Hematopoietic multipotent progenitor cell (in vitro differentiated cells): ENCODE measurements around the gene NOG. TPM values are rescaled to one million over a fixed set of nuclear protein-coding genes. Genes with fewer than 3 reads are reported as not detected.
A peak's percentile ranks its signal among the peaks of the same experiment; 100 is the strongest.

Experiments used
- DNase-seq, 3 donors: peaks; one replicate each; pipeline ENCODE4 v3.0.0-alpha.2; 2011 to 2015; ENCODE audit warnings: low read depth in 2 of 3, low spot score in 2 of 3
- total RNA-seq: library from RNA; depleted of rRNA; stranded (reverse); fragments of >200 nt; gene quantifications from one replicate; pipeline ENCODE4 v1.2.3, GENCODE V29; 2012

The NOG gene
- total RNA-seq = 67.9 TPM

DNA sequence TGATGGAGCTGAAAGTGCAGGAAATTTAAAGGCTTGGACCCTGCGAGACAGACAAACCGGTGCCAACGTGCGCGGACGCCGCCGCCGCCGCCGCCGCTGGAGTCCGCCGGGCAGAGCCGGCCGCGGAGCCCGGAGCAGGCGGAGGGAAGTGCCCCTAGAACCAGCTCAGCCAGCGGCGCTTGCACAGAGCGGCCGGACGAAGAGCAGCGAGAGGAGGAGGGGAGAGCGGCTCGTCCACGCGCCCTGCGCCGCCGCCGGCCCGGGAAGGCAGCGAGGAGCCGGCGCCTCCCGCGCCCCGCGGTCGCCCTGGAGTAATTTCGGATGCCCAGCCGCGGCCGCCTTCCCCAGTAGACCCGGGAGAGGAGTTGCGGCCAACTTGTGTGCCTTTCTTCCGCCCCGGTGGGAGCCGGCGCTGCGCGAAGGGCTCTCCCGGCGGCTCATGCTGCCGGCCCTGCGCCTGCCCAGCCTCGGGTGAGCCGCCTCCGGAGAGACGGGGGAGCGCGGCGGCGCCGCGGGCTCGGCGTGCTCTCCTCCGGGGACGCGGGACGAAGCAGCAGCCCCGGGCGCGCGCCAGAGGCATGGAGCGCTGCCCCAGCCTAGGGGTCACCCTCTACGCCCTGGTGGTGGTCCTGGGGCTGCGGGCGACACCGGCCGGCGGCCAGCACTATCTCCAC is at the start of gene NOG:
Gene NOG (plus strand): TSS at position 54 of the 674 bp plus-strand sequence. CDS start 525 bp downstream, at position 579.
- DNase-seq = peak in 1 of 3 donors; percentile 51

DNA sequence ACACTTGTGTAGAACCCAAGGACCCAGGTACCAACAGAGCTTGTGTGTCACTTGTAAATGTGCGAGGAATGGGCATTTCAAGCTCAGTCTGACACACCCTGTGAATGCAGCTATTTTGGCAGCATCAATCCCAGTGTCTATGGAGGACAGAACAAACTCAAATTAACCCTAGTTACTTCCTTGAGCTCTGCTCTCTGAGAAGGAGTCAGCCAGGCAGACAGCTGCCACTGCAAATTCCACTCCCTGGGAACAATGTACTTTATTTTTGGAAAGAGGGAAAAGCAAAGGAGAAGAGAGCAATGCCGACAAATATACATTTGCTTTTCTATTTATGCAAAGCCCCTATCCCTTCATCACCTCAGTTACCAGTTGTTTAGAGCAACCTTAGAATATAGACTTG is 48.4 kb upstream of the NOG start:
- no peak for DNase-seq

GRCh38 chr17:56545930-56546329 is 47.6 kb upstream of the NOG start:
- no peak for DNase-seq

- no peak for DNase-seq
Measured at GRCh38 chr17:56548661-56549060, 44.8 kb upstream of the NOG start.

- DNase-seq = no peak
Measured at GRCh38 chr17:56549501-56549900, 44.0 kb upstream of the NOG start.

DNA sequence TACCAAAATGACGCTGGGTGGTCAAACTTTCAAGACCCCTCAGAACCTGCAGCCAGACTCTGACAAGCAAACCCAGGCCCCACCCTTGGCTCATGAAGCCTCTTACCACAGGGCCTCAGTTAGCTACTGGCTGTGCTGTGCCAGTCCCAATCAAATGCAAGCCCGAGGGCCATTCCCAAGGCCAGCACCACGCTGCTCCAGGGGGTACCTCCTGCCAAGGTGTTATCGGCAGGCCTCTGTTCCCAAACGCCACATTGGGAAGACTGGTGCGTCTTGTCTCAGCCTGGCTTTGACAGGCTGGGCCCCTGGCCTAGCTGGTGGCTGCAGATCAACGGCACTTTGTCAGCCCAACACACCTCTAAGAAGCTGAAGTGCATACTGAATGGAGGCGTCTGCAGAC is 35.8 kb upstream of the NOG start:
- DNase-seq = no peak

GRCh38 chr17:56558088-56558487 is 35.4 kb upstream of the NOG start:
- DNase-seq = no peak

GRCh38 chr17:56570199-56570598 is 23.3 kb upstream of the NOG start:
- DNase-seq = no peak

DNA sequence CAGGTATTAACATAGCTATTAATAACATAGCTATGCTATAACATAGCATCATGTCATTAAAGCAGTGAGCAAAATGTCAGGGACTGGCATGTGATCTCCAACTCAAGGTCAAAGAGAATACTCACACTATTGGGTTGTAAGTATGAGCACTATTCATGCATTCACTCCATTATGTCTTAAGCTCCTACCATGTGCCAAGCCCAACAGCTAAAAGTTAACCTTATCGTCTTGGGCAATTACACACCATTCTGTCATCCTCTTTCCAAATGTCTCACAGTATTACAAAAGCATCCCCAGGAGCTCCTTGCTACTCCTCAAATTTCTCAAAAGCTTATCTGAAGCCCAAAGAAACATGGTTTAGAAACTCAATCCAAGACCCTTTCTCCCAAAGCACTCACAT is 22.0 kb upstream of the NOG start:
- DNase-seq = no peak

- no peak for DNase-seq
Measured at GRCh38 chr17:56577190-56577842, 16.2 kb upstream of the NOG start.

DNA sequence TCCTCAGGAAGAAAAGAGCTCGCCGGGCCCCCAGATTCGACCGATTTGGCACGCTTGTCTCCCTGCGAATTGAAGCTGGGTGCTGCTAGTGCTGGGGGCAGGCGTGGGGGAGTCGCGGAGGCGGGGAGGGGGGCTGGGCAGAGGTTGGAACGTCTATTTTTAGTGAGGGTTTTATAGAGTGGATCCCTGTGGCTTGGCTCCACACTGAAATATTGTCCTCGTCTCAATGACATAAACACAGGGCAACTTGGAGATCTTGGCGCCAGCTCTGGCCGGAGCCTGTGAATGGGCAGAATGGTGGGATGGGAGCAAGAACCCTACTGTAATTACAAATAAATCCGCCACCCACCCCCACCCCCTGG is 15.7 kb upstream of the NOG start:
- no peak for DNase-seq

- DNase-seq = no peak
Measured at GRCh38 chr17:56581635-56582627, 11.6 kb upstream of the NOG start.

DNA sequence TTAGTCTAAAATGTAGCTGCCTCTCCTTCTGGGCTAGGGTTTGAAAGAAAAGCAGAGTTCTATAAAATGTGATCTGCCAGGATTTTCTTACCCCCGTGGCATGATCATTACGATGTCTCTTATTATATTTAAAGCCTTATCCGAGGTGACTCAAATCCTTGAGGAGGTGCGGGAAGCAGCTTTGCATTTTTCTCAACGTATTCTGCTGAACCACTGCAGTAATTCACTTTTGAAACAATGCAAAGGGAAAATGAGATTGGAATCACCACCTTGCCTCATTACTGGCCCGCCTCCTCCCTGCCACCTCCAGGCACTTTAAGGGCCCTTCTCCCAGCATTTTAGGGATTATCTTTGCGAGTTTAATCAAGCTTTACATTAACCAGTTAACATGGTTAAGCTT is 9.7 kb upstream of the NOG start:
- DNase-seq = no peak

- DNase-seq = no peak
Measured at GRCh38 chr17:56587298-56587697, 6.2 kb upstream of the NOG start.

GRCh38 chr17:56592487-56593085 is 913 bp upstream of the NOG start:
- DNase-seq = peak; percentile 57 to 82 (median 69)

GRCh38 chr17:56593086-56593645 is 333 bp upstream of the NOG start:
- DNase-seq = peak in 2 of 3 donors; percentile 73 to 86

DNA sequence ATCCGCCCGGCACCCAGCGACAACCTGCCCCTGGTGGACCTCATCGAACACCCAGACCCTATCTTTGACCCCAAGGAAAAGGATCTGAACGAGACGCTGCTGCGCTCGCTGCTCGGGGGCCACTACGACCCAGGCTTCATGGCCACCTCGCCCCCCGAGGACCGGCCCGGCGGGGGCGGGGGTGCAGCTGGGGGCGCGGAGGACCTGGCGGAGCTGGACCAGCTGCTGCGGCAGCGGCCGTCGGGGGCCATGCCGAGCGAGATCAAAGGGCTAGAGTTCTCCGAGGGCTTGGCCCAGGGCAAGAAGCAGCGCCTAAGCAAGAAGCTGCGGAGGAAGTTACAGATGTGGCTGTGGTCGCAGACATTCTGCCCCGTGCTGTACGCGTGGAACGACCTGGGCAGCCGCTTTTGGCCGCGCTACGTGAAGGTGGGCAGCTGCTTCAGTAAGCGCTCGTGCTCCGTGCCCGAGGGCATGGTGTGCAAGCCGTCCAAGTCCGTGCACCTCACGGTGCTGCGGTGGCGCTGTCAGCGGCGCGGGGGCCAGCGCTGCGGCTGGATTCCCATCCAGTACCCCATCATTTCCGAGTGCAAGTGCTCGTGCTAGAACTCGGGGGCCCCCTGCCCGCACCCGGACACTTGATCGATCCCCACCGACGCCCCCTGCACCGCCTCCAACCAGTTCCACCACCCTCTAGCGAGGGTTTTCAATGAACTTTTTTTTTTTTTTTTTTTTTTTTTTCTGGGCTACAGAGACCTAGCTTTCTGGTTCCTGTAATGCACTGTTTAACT is 1.0 kb downstream of the NOG start:
- DNase-seq = peak in 2 of 3 donors; percentile 43 to 49

DNA sequence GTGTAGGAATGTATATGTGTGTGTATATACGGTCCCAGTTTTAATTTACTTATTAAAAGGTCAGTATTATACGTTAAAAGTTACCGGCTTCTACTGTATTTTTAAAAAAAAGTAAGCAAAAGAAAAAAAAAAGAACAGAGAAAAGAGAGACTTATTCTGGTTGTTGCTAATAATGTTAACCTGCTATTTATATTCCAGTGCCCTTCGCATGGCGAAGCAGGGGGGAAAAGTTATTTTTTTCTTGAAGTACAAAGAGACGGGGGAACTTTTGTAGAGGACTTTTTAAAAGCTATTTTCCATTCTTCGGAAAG is 1.6 kb downstream of the NOG start:
- DNase-seq = no peak

DNA sequence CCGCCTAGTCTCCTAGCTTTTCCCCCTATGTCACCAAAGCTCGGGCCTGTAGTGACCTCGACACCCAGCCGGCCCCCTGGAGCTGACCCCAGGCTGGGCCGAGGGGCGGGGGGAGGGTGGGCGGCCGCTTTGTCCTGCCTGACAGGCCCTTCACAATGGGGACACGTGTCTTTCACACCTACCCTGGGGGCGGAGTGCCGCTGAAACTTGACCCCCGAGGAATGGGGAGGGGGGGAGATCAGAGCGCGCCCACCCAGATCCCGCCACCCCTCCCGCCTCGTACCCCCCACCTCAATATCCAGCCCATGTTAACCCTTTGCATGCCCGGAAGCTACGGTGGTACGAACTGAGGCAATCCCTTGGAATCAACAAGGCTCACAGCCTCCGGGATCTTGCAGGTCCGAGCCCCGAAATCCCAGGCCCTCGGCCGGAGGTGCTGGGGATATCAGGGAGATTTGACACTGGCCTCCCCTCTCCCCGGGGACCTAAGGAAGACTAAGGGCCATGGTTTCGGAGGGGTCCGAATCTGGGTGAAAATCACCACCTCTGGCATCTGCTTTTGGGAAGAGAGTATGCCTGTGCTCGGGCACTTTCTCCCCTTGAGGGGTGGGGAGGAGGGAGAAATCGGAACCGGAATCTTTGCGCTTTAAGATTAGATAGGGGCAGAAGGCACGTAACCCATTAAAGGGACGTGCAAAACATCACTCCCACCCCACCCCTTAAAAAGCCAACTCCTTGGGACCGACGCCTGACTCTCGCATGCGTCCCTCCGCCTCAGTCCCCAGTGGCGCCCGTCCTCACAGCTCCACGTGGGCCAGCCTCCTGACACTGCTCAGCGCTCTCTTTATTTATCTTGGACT is 2.6 kb downstream of the NOG start:
- DNase-seq = no peak
